ENCODE data around the gene GAB2.

Gene GAB2

GRCh38 chr11:78256962-78257361 lies 160.7 kb downstream of the GAB2 start:
- H3K36me3 ChIP-seq (ENCODE audit: control insufficient read depth, insufficient read depth, low read length), result no peaks in the 10 kb centered on the region
- H3K27me3 ChIP-seq (ENCODE audit: control insufficient read depth, insufficient read depth, low read length), result no peaks in the 10 kb centered on the region
- H3K4me3 ChIP-seq (ENCODE audit: low read length), result no peak overlapping the region
- H3K4me1 ChIP-seq (ENCODE audit: control insufficient read depth, insufficient read depth, low read length), result peaks cover 19% of the 10 kb centered on the region
- H3K9me3 ChIP-seq (ENCODE audit: control insufficient read depth, low read length), result no peaks in the 10 kb centered on the region
- no peak overlapping the region for H3K9ac ChIP-seq (ENCODE audit: low read length)

GRCh38 chr11:78255919-78256318 lies 161.7 kb downstream of the GAB2 start:
- peaks cover 28% of the 10 kb centered on the region for H3K4me1 ChIP-seq (ENCODE audit: control insufficient read depth, insufficient read depth, low read length)
- H3K36me3 ChIP-seq (ENCODE audit: control insufficient read depth, insufficient read depth, low read length), result no peaks in the 10 kb centered on the region
- no peaks in the 10 kb centered on the region for H3K9me3 ChIP-seq (ENCODE audit: control insufficient read depth, low read length)
- no peak overlapping the region for H3K4me3 ChIP-seq (ENCODE audit: low read length)
- no peaks in the 10 kb centered on the region for H3K27me3 ChIP-seq (ENCODE audit: control insufficient read depth, insufficient read depth, low read length)
- H3K9ac ChIP-seq (ENCODE audit: low read length), result no peak overlapping the region

- Histone ChIP-seq H3K9ac (ENCODE audit: low read length) (no peak overlapping the region), H3K9me3 (ENCODE audit: control insufficient read depth, low read length) (no peaks in the 10 kb centered on the region)
Measured at GRCh38 chr11:78254268-78254667, 163.4 kb downstream of the GAB2 start.

GRCh38 chr11:78253797-78254196 lies 163.8 kb downstream of the GAB2 start:
- Histone ChIP-seq H3K9me3 (ENCODE audit: control insufficient read depth, low read length) (no peaks in the 10 kb centered on the region), H3K27me3 (ENCODE audit: control insufficient read depth, insufficient read depth, low read length) (no peaks in the 10 kb centered on the region), H3K4me3 (ENCODE audit: low read length) (no peak overlapping the region), H3K4me1 (ENCODE audit: control insufficient read depth, insufficient read depth, low read length) (peaks cover 28% of the 10 kb centered on the region), H3K36me3 (ENCODE audit: control insufficient read depth, insufficient read depth, low read length) (no peaks in the 10 kb centered on the region), H3K9ac (ENCODE audit: low read length) (no peak overlapping the region)

More at GRCh38 chr11:78254268-78254667, 163.4 kb downstream of the GAB2 start:
- H3K36me3 ChIP-seq (ENCODE audit: control insufficient read depth, insufficient read depth, low read length), result no peaks in the 10 kb centered on the region
- H3K4me3 ChIP-seq (ENCODE audit: low read length), result no peak overlapping the region
- no peaks in the 10 kb centered on the region for H3K27me3 ChIP-seq (ENCODE audit: control insufficient read depth, insufficient read depth, low read length)
- peaks cover 28% of the 10 kb centered on the region for H3K4me1 ChIP-seq (ENCODE audit: control insufficient read depth, insufficient read depth, low read length)

GRCh38 chr11:78251083-78251775 lies 166.4 kb downstream of the GAB2 start:
- peaks cover 10% of the 10 kb centered on the region for H3K4me1 ChIP-seq (ENCODE audit: control insufficient read depth, insufficient read depth, low read length)
- H3K36me3 ChIP-seq (ENCODE audit: control insufficient read depth, insufficient read depth, low read length), result no peaks in the 10 kb centered on the region
- no peak overlapping the region for H3K4me3 ChIP-seq (ENCODE audit: low read length)

GRCh38 chr11:78250099-78250498 lies 167.5 kb downstream of the GAB2 start:
- no peak overlapping the region for H3K9ac ChIP-seq (ENCODE audit: low read length)
- no peaks in the 10 kb centered on the region for H3K27me3 ChIP-seq (ENCODE audit: control insufficient read depth, insufficient read depth, low read length)
- H3K4me1 ChIP-seq (ENCODE audit: control insufficient read depth, insufficient read depth, low read length), result peaks cover 8% of the 10 kb centered on the region
- no peaks in the 10 kb centered on the region for H3K9me3 ChIP-seq (ENCODE audit: control insufficient read depth, low read length)
- H3K36me3 ChIP-seq (ENCODE audit: control insufficient read depth, insufficient read depth, low read length), result no peaks in the 10 kb centered on the region
- no peak overlapping the region for H3K4me3 ChIP-seq (ENCODE audit: low read length)

More at GRCh38 chr11:78251083-78251775, 166.4 kb downstream of the GAB2 start:
- Histone ChIP-seq H3K27me3 (ENCODE audit: control insufficient read depth, insufficient read depth, low read length) (no peaks in the 10 kb centered on the region), H3K9ac (ENCODE audit: low read length) (no peak overlapping the region), H3K9me3 (ENCODE audit: control insufficient read depth, low read length) (no peaks in the 10 kb centered on the region)

- no peaks in the 10 kb centered on the region for H3K9me3 ChIP-seq (ENCODE audit: control insufficient read depth, low read length)
- H3K36me3 ChIP-seq (ENCODE audit: control insufficient read depth, insufficient read depth, low read length), result no peaks in the 10 kb centered on the region
- peaks cover 8% of the 10 kb centered on the region for H3K4me1 ChIP-seq (ENCODE audit: control insufficient read depth, insufficient read depth, low read length)
- H3K9ac ChIP-seq (ENCODE audit: low read length), result no peak overlapping the region
- H3K27me3 ChIP-seq (ENCODE audit: control insufficient read depth, insufficient read depth, low read length), result no peaks in the 10 kb centered on the region
- no peak overlapping the region for H3K4me3 ChIP-seq (ENCODE audit: low read length)
Measured at GRCh38 chr11:78248903-78249302, 168.7 kb downstream of the GAB2 start.

GRCh38 chr11:78248191-78248590 lies 169.4 kb downstream of the GAB2 start:
- H3K4me1 ChIP-seq (ENCODE audit: control insufficient read depth, insufficient read depth, low read length), result peaks cover 8% of the 10 kb centered on the region
- H3K27me3 ChIP-seq (ENCODE audit: control insufficient read depth, insufficient read depth, low read length), result no peaks in the 10 kb centered on the region
- H3K9ac ChIP-seq (ENCODE audit: low read length), result no peak overlapping the region
- H3K4me3 ChIP-seq (ENCODE audit: low read length), result no peak overlapping the region
- no peaks in the 10 kb centered on the region for H3K36me3 ChIP-seq (ENCODE audit: control insufficient read depth, insufficient read depth, low read length)
- no peaks in the 10 kb centered on the region for H3K9me3 ChIP-seq (ENCODE audit: control insufficient read depth, low read length)

- H3K4me3 ChIP-seq (ENCODE audit: low read length), result no peak overlapping the region
- no peaks in the 10 kb centered on the region for H3K4me1 ChIP-seq (ENCODE audit: control insufficient read depth, insufficient read depth, low read length)
- H3K9ac ChIP-seq (ENCODE audit: low read length), result no peak overlapping the region
- H3K36me3 ChIP-seq (ENCODE audit: control insufficient read depth, insufficient read depth, low read length), result no peaks in the 10 kb centered on the region
- no peaks in the 10 kb centered on the region for H3K9me3 ChIP-seq (ENCODE audit: control insufficient read depth, low read length)
- H3K27me3 ChIP-seq (ENCODE audit: control insufficient read depth, insufficient read depth, low read length), result no peaks in the 10 kb centered on the region
Measured at GRCh38 chr11:78244546-78245255, 172.9 kb downstream of the GAB2 start.

GRCh38 chr11:78244080-78244479 lies 173.5 kb downstream of the GAB2 start:
- Histone ChIP-seq H3K27me3 (ENCODE audit: control insufficient read depth, insufficient read depth, low read length) (no peaks in the 10 kb centered on the region), H3K4me3 (ENCODE audit: low read length) (no peak overlapping the region), H3K9me3 (ENCODE audit: control insufficient read depth, low read length) (no peaks in the 10 kb centered on the region), H3K9ac (ENCODE audit: low read length) (no peak overlapping the region), H3K4me1 (ENCODE audit: control insufficient read depth, insufficient read depth, low read length) (no peaks in the 10 kb centered on the region), H3K36me3 (ENCODE audit: control insufficient read depth, insufficient read depth, low read length) (no peaks in the 10 kb centered on the region)

GRCh38 chr11:78241475-78241874 lies 176.1 kb downstream of the GAB2 start:
- Histone ChIP-seq H3K27me3 (ENCODE audit: control insufficient read depth, insufficient read depth, low read length) (no peaks in the 10 kb centered on the region), H3K4me1 (ENCODE audit: control insufficient read depth, insufficient read depth, low read length) (no peaks in the 10 kb centered on the region), H3K4me3 (ENCODE audit: low read length) (no peak overlapping the region), H3K36me3 (ENCODE audit: control insufficient read depth, insufficient read depth, low read length) (no peaks in the 10 kb centered on the region), H3K9me3 (ENCODE audit: control insufficient read depth, low read length) (no peaks in the 10 kb centered on the region), H3K9ac (ENCODE audit: low read length) (no peak overlapping the region)

GRCh38 chr11:78239781-78240180 lies 177.8 kb downstream of the GAB2 start:
- Histone ChIP-seq H3K4me3 (ENCODE audit: low read length) (no peak overlapping the region), H3K4me1 (ENCODE audit: control insufficient read depth, insufficient read depth, low read length) (no peaks in the 10 kb centered on the region), H3K36me3 (ENCODE audit: control insufficient read depth, insufficient read depth, low read length) (no peaks in the 10 kb centered on the region), H3K9me3 (ENCODE audit: control insufficient read depth, low read length) (no peaks in the 10 kb centered on the region), H3K27me3 (ENCODE audit: control insufficient read depth, insufficient read depth, low read length) (no peaks in the 10 kb centered on the region), H3K9ac (ENCODE audit: low read length) (no peak overlapping the region)
